Measurements from ENCODE around the gene WBP1L.

The WBP1L gene

GRCh38 chr10:102759497-102760210 lies 15.9 kb downstream of the WBP1L start:
- no peaks in the 10 kb centered on the region for H3K36me3 ChIP-seq (ENCODE audit: insufficient read depth, insufficient read length, low read length)
- TF ChIP-seq SUZ12 (IDR thresholded peaks at IDR 0.05; ENCODE audit: extremely low read depth, insufficient read depth, insufficient read length) = no peak
- TF ChIP-seq YY1 (IDR thresholded peaks at IDR 0.05; ENCODE audit: insufficient read depth, insufficient read length) = no peak
- TF ChIP-seq ZNF274 (IDR thresholded peaks at IDR 0.05; ENCODE audit: low read depth, low read length) = no peak

GRCh38 chr10:102761981-102762380 lies 18.2 kb downstream of the WBP1L start:
- no peaks in the 10 kb centered on the region for H3K27me3 ChIP-seq (ENCODE audit: insufficient read depth, insufficient read length)

More at GRCh38 chr10:102759497-102760210, 15.9 kb downstream of the WBP1L start:
- DNase-seq (ENCODE audit: low read depth, low spot score) = no peak
- no peak overlapping the region for H3K9ac ChIP-seq (ENCODE audit: insufficient read length, low read depth)
- H3K9me3 ChIP-seq (ENCODE audit: insufficient read depth, low read length) = no peaks in the 10 kb centered on the region
- H3K4me3 ChIP-seq (ENCODE audit: insufficient read length, low read depth) = no peak overlapping the region
- peaks cover 2% of the 10 kb centered on the region for H3K4me1 ChIP-seq (ENCODE audit: insufficient read depth, insufficient read length)
- no peaks in the 10 kb centered on the region for H3K27me3 ChIP-seq (ENCODE audit: insufficient read depth, insufficient read length)

GRCh38 chr10:102762401-102763015 lies 18.8 kb downstream of the WBP1L start:
- Histone ChIP-seq H3K9me3 (ENCODE audit: insufficient read depth, low read length) (no peaks in the 10 kb centered on the region), H3K9ac (ENCODE audit: insufficient read length, low read depth) (no peak overlapping the region), H3K4me1 (ENCODE audit: insufficient read depth, insufficient read length) (no peaks in the 10 kb centered on the region), H3K36me3 (ENCODE audit: insufficient read depth, insufficient read length, low read length) (no peaks in the 10 kb centered on the region), H3K4me3 (ENCODE audit: insufficient read length, low read depth) (no peak overlapping the region), H3K27me3 (ENCODE audit: insufficient read depth, insufficient read length) (no peaks in the 10 kb centered on the region)
- no peak for DNase-seq (ENCODE audit: low read depth, low spot score)
- TF ChIP-seq SUZ12 (IDR thresholded peaks at IDR 0.05; ENCODE audit: extremely low read depth, insufficient read depth, insufficient read length) (no peak), YY1 (IDR thresholded peaks at IDR 0.05; ENCODE audit: insufficient read depth, insufficient read length) (no peak), ZNF274 (IDR thresholded peaks at IDR 0.05; ENCODE audit: low read depth, low read length) (no peak)

More at GRCh38 chr10:102761981-102762380, 18.2 kb downstream of the WBP1L start:
- Histone ChIP-seq H3K9ac (ENCODE audit: insufficient read length, low read depth) (no peak overlapping the region), H3K9me3 (ENCODE audit: insufficient read depth, low read length) (no peaks in the 10 kb centered on the region), H3K36me3 (ENCODE audit: insufficient read depth, insufficient read length, low read length) (no peaks in the 10 kb centered on the region), H3K4me3 (ENCODE audit: insufficient read length, low read depth) (no peak overlapping the region), H3K4me1 (ENCODE audit: insufficient read depth, insufficient read length) (peaks cover 2% of the 10 kb centered on the region)
- DNase-seq (ENCODE audit: low read depth, low spot score) = no peak
- TF ChIP-seq ZNF274 (IDR thresholded peaks at IDR 0.05; ENCODE audit: low read depth, low read length) = no peak
- TF ChIP-seq SUZ12 (IDR thresholded peaks at IDR 0.05; ENCODE audit: extremely low read depth, insufficient read depth, insufficient read length) = no peak
- no peak for TF ChIP-seq YY1 (IDR thresholded peaks at IDR 0.05; ENCODE audit: insufficient read depth, insufficient read length)

GRCh38 chr10:102763037-102763607 lies 19.4 kb downstream of the WBP1L start:
- Histone ChIP-seq H3K27me3 (ENCODE audit: insufficient read depth, insufficient read length) (no peaks in the 10 kb centered on the region), H3K9me3 (ENCODE audit: insufficient read depth, low read length) (no peaks in the 10 kb centered on the region), H3K4me1 (ENCODE audit: insufficient read depth, insufficient read length) (no peaks in the 10 kb centered on the region), H3K4me3 (ENCODE audit: insufficient read length, low read depth) (no peak overlapping the region), H3K9ac (ENCODE audit: insufficient read length, low read depth) (no peak overlapping the region), H3K36me3 (ENCODE audit: insufficient read depth, insufficient read length, low read length) (no peaks in the 10 kb centered on the region)
- TF ChIP-seq SUZ12 (IDR thresholded peaks at IDR 0.05; ENCODE audit: extremely low read depth, insufficient read depth, insufficient read length) (no peak), YY1 (IDR thresholded peaks at IDR 0.05; ENCODE audit: insufficient read depth, insufficient read length) (no peak), ZNF274 (IDR thresholded peaks at IDR 0.05; ENCODE audit: low read depth, low read length) (no peak)
- no peak for DNase-seq (ENCODE audit: low read depth, low spot score)

GRCh38 chr10:102764470-102765161 lies 20.9 kb downstream of the WBP1L start:
- Histone ChIP-seq H3K36me3 (ENCODE audit: insufficient read depth, insufficient read length, low read length) (no peaks in the 10 kb centered on the region), H3K4me1 (ENCODE audit: insufficient read depth, insufficient read length) (no peaks in the 10 kb centered on the region), H3K4me3 (ENCODE audit: insufficient read length, low read depth) (no peak overlapping the region), H3K27me3 (ENCODE audit: insufficient read depth, insufficient read length) (no peaks in the 10 kb centered on the region), H3K9me3 (ENCODE audit: insufficient read depth, low read length) (no peaks in the 10 kb centered on the region), H3K9ac (ENCODE audit: insufficient read length, low read depth) (no peak overlapping the region)
- DNase-seq (ENCODE audit: low read depth, low spot score) = no peak
- TF ChIP-seq SUZ12 (IDR thresholded peaks at IDR 0.05; ENCODE audit: extremely low read depth, insufficient read depth, insufficient read length) (no peak), YY1 (IDR thresholded peaks at IDR 0.05; ENCODE audit: insufficient read depth, insufficient read length) (no peak), ZNF274 (IDR thresholded peaks at IDR 0.05; ENCODE audit: low read depth, low read length) (no peak)

GRCh38 chr10:102765336-102765735 lies 21.6 kb downstream of the WBP1L start:
- Histone ChIP-seq H3K4me1 (ENCODE audit: insufficient read depth, insufficient read length) (no peaks in the 10 kb centered on the region), H3K27me3 (ENCODE audit: insufficient read depth, insufficient read length) (no peaks in the 10 kb centered on the region), H3K9me3 (ENCODE audit: insufficient read depth, low read length) (no peaks in the 10 kb centered on the region), H3K9ac (ENCODE audit: insufficient read length, low read depth) (no peak overlapping the region), H3K36me3 (ENCODE audit: insufficient read depth, insufficient read length, low read length) (no peaks in the 10 kb centered on the region), H3K4me3 (ENCODE audit: insufficient read length, low read depth) (no peak overlapping the region)
- TF ChIP-seq SUZ12 (IDR thresholded peaks at IDR 0.05; ENCODE audit: extremely low read depth, insufficient read depth, insufficient read length) (no peak), ZNF274 (IDR thresholded peaks at IDR 0.05; ENCODE audit: low read depth, low read length) (no peak), YY1 (IDR thresholded peaks at IDR 0.05; ENCODE audit: insufficient read depth, insufficient read length) (no peak)
- no peak for DNase-seq (ENCODE audit: low read depth, low spot score)

Measured in NT2/D1 (cell line).